Central memory CD8-positive, alpha-beta T cell (primary cell): ENCODE results near the gene SENP6.
A peak's percentile ranks its signal among the peaks of the same experiment; 100 is the strongest.
"Not testable (repeated sequence)": the region's sequence is repeated elsewhere in the genome, so short reads cannot be mapped to it uniquely, and the experiment has no call there.

ENCODE experiments used
- ATAC-seq: fragments of 150-1000 bp; cut with Tn5 transposase; replicated peaks from 2 replicates; pipeline ENCODE4 v1.10.0; 2022; ENCODE audit warnings: mild to moderate bottlenecking, moderate FRiP score, moderate number of reproducible peaks; ENCODE audit not compliant: poor library complexity, severe bottlenecking; ENCODE audit errors: extremely low read depth
- DNase-seq, 2 donors: peaks; one replicate each; pipeline ENCODE4 v3.0.0; 2021; ENCODE audit warnings: low spot score in 2 of 2
- H3K27ac Mint-ChIP-seq: one replicate; pipeline ENCODE4 v1.8.0; 2022; ENCODE audit warnings: low read depth, mild to moderate bottlenecking, moderate library complexity, mixed read lengths
- H3K27me3 Mint-ChIP-seq: one replicate; pipeline ENCODE4 v1.8.0; 2022; ENCODE audit warnings: mixed read lengths
- H3K36me3 Mint-ChIP-seq: one replicate; pipeline ENCODE4 v1.8.0; 2022; ENCODE audit warnings: mild to moderate bottlenecking, moderate library complexity, mixed read lengths; ENCODE audit not compliant: insufficient read depth
- H3K4me1 Mint-ChIP-seq: one replicate; pipeline ENCODE4 v1.8.0; 2022; ENCODE audit warnings: mixed read lengths
- H3K4me3 Mint-ChIP-seq: one replicate; pipeline ENCODE4 v1.8.0; 2022; ENCODE audit warnings: mild to moderate bottlenecking, moderate library complexity, mixed read lengths
- H3K9me3 Mint-ChIP-seq: one replicate; pipeline ENCODE4 v1.8.0; 2022; ENCODE audit warnings: mixed read lengths

The SENP6 gene

DNA sequence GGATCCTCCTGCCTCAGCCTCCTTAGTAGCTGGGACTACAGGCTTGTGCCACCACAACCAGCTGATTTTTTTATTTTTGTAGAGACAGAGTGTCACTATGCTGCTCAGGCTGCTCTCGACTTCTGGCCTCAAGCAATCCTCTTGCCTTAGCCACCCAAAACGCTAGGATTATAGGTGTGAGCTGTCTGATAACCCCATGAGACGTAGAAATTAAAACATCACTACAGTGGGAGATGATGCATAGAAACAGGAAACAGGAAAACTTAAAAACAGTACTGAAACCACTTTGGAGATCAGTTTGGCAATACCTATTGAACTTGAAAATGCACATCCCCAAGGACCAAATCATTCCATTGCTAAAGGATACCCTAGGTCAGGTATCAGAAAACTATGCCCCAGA is 10.8 kb downstream of the SENP6 start:
- Mint-ChIP-seq H3K27ac (peak overlapping the region; percentile 75), H3K4me1 (peaks cover 64% of the 10 kb centered on the region), H3K27me3 (no peaks in the 10 kb centered on the region), H3K9me3 (no peaks in the 10 kb centered on the region), H3K36me3 (peaks cover under 1% of the 10 kb centered on the region), H3K4me3 (peak overlapping the region; percentile 55)
- DNase-seq (no peak), ATAC-seq (no peak)

GRCh38 chr6:75613056-75613501 is 11.4 kb downstream of the SENP6 start:
- H3K4me3 Mint-ChIP-seq, result peak overlapping the region; percentile 55
- ATAC-seq (peak; percentile 30), DNase-seq (no peak)
- no peaks in the 10 kb centered on the region for H3K27me3 Mint-ChIP-seq
- peaks cover 4% of the 10 kb centered on the region for H3K36me3 Mint-ChIP-seq
- H3K9me3 Mint-ChIP-seq, result no peaks in the 10 kb centered on the region
- H3K27ac Mint-ChIP-seq, result peak overlapping the region; percentile 75
- H3K4me1 Mint-ChIP-seq, result peaks cover 65% of the 10 kb centered on the region

DNA sequence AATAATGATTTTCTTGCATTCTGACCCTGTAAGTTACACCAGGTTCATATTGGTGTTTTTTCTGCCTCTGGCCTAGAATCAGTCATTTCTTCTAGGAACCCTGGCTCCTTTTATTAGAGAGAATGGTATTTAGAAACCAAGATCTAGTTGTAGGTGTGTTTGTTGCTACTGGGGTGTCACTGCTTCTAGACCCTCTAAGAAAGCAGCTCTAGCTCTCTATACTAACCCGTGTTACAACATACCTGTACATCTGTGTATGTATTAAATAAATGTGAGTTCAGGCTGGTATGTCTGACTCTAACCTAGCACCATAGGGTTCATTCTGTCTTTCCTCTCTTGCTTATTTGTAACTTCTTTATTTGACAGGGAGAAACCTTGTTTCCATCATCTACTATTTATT is 16.8 kb downstream of the SENP6 start:
- peaks cover 57% of the 10 kb centered on the region for H3K4me1 Mint-ChIP-seq

DNA sequence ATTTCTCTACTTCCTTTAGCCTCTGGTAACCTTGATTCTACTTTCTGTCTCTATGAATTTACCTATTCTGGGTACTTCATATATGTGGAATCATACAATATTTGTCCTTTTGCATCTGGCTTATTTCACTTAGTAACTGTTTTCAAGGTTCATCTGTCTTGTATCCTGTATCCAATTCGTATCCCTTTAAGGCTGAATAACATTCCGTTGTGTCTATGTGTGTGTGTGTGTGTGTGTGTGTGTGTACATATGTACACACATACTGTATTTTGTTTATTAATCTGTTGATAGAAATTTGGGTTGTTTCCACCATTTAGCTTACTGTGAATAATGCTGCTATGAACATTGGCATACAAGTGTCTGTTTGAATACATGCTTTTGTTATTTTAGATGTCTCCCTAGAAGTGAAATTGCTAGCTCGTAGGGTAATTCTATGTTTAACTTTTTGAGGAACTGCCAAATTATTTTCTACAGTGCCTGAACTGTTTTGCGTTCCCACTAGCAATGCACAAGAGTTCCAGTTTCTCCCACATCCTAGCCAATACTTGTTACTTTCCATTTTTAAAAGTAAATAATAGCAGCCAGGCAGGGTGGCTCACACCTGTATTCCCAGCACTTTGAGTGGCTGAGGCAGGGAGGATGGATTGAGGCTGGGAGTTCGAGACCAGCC is 17.7 kb downstream of the SENP6 start:
- Mint-ChIP-seq H3K4me3 (peak overlapping the region; percentile 1), H3K36me3 (peaks cover 17% of the 10 kb centered on the region), H3K9me3 (no peaks in the 10 kb centered on the region), H3K27ac (peak overlapping the region; percentile 72), H3K4me1 (peaks cover 57% of the 10 kb centered on the region), H3K27me3 (no peaks in the 10 kb centered on the region)
- no peak for DNase-seq
- ATAC-seq, result no peak

More for the DNA sequence above, 16.8 kb downstream of the SENP6 start:
- no peaks in the 10 kb centered on the region for H3K9me3 Mint-ChIP-seq
- ATAC-seq (no peak), DNase-seq (no peak)
- peak overlapping the region; percentile 72 for H3K27ac Mint-ChIP-seq
- no peak overlapping the region for H3K4me3 Mint-ChIP-seq
- no peaks in the 10 kb centered on the region for H3K27me3 Mint-ChIP-seq
- peaks cover 13% of the 10 kb centered on the region for H3K36me3 Mint-ChIP-seq

- DNase-seq, result no peak
- ATAC-seq, result peak; percentile 57
- Mint-ChIP-seq H3K36me3 (peaks cover 23% of the 10 kb centered on the region), H3K4me3 (peak overlapping the region; percentile 38), H3K4me1 (peaks cover 52% of the 10 kb centered on the region), H3K27ac (peak overlapping the region; percentile 72), H3K9me3 (no peaks in the 10 kb centered on the region), H3K27me3 (no peaks in the 10 kb centered on the region)
Observed at GRCh38 chr6:75620381-75621304, 19.0 kb downstream of the SENP6 start.

- H3K36me3 Mint-ChIP-seq, result peaks cover 28% of the 10 kb centered on the region
- peaks cover 46% of the 10 kb centered on the region for H3K4me1 Mint-ChIP-seq
Observed at GRCh38 chr6:75621846-75622245, 20.2 kb downstream of the SENP6 start.

GRCh38 chr6:75623491-75623890 is 21.8 kb downstream of the SENP6 start:
- Mint-ChIP-seq H3K4me1 (peaks cover 34% of the 10 kb centered on the region), H3K27me3 (no peaks in the 10 kb centered on the region), H3K4me3 (no peak overlapping the region), H3K27ac (no peak overlapping the region), H3K9me3 (no peaks in the 10 kb centered on the region), H3K36me3 (peaks cover 27% of the 10 kb centered on the region)
- DNase-seq, result no peak
- no peak for ATAC-seq

More at GRCh38 chr6:75621846-75622245, 20.2 kb downstream of the SENP6 start:
- Mint-ChIP-seq H3K27ac (peak overlapping the region; percentile 72), H3K4me3 (no peak overlapping the region), H3K9me3 (no peaks in the 10 kb centered on the region), H3K27me3 (no peaks in the 10 kb centered on the region)
- no peak for ATAC-seq
- DNase-seq, result no peak

DNA sequence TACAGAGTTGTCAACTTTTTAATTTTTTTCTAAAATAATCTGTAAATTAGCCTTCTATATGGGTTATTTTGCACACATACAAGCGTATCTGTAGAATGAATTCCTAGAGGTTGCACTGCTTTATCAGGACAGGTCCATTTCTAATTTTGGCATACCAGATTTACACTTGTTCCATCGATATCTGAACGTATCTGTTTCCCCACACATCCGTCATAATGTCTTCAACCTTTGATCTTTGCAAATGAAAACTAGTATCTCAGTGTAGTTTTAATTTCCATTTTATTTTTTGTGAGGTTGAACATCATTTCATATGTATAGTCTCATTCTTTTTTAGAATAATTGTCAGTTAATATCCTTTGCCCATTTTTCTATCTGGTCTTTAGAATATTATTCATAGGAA is 22.7 kb downstream of the SENP6 start:
- Mint-ChIP-seq H3K27me3 (no peaks in the 10 kb centered on the region), H3K27ac (no peak overlapping the region), H3K9me3 (no peaks in the 10 kb centered on the region), H3K4me3 (no peak overlapping the region), H3K36me3 (peaks cover 27% of the 10 kb centered on the region), H3K4me1 (peaks cover 26% of the 10 kb centered on the region)
- ATAC-seq (no peak), DNase-seq (no peak)

DNA sequence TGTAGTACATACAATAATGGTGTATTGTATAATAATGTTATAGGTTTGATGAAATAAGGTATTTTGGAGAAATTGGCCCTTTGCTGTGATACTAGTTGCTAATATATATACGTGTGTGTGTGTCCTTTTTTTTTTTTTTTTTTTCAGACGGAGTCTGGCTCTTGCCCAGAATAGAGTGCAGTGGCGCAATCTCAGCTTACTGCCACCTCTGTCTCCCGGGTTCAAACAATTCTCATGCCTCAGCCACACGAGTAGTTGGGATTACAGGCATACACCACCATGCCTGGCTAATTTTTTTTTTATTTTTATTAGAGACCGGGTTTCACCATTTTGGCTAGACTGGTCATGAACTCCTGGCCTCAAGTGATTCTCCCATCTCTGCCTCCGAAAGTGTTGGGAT is 23.3 kb downstream of the SENP6 start:
- no peak overlapping the region for H3K4me3 Mint-ChIP-seq
- peaks cover 20% of the 10 kb centered on the region for H3K4me1 Mint-ChIP-seq
- H3K36me3 Mint-ChIP-seq, result peaks cover 27% of the 10 kb centered on the region
- no peaks in the 10 kb centered on the region for H3K27me3 Mint-ChIP-seq
- peak overlapping the region; percentile 32 for H3K27ac Mint-ChIP-seq
- no peak for ATAC-seq
- DNase-seq, result no peak
- H3K9me3 Mint-ChIP-seq, result no peaks in the 10 kb centered on the region

DNA sequence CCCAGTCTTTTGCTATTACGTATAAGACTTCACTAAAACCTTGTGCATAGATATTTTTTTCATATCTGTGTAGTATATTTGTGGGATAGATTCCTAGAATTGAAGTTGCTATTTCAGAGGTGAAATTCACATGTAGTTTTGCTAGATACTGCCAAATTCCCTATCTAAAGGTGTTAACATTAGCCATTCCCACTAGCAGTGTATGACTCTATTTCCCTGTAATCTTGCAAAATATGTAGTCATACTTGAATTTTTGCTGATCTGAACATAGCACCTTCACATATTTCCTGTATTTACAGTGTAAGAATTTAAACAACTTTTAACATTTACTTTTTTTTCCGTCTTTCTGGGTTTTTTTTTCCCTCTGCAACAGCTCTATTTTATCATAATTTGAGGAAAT is 24.9 kb downstream of the SENP6 start:
- DNase-seq (no peak), ATAC-seq (no peak)
- Mint-ChIP-seq H3K36me3 (peaks cover 24% of the 10 kb centered on the region), H3K4me3 (no peak overlapping the region), H3K27me3 (no peaks in the 10 kb centered on the region), H3K4me1 (peaks cover 10% of the 10 kb centered on the region), H3K27ac (no peak overlapping the region), H3K9me3 (no peaks in the 10 kb centered on the region)

DNA sequence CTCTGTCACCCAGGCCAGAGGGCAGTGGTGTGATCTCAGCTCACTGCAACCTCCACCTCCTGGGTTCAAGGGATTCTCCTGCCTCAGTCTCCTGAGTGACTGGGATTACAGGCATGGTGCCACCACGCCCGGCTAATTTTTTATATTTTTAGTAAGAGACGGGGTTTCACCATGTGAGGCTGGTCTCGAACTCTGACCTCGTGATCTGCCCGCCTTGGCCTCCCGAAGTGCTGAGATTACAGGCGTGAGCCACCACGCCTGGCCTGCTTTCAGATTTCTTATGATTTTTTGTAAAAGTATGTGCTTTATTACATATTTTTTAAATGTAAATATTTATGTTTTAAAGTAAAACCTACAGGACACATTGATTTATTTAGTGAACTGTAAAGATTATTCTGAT is 26.0 kb downstream of the SENP6 start:
- not testable (repeated sequence) for ATAC-seq, H3K4me3 Mint-ChIP-seq, H3K9me3 Mint-ChIP-seq, H3K27me3 Mint-ChIP-seq, DNase-seq, H3K27ac Mint-ChIP-seq
- H3K4me1 Mint-ChIP-seq, result peaks cover 13% of the 10 kb centered on the region
- H3K36me3 Mint-ChIP-seq, result peaks cover 23% of the 10 kb centered on the region

- Mint-ChIP-seq H3K4me3 (no peak overlapping the region), H3K27ac (no peak overlapping the region), H3K27me3 (no peaks in the 10 kb centered on the region), H3K4me1 (peaks cover 23% of the 10 kb centered on the region), H3K9me3 (no peaks in the 10 kb centered on the region), H3K36me3 (peaks cover 18% of the 10 kb centered on the region)
- DNase-seq (no peak), ATAC-seq (no peak)
Observed at GRCh38 chr6:75631859-75632635, 30.4 kb downstream of the SENP6 start.
